ENCODE data around the gene STK16.
"Not testable (repeated sequence)": the region's sequence is repeated elsewhere in the genome, so short reads cannot be mapped to it uniquely, and the experiment has no call there.

The STK16 gene

GRCh38 chr2:219252084-219252483 lies 6.8 kb downstream of the STK16 start:
- no peak overlapping the region for H3K4me3 ChIP-seq (ENCODE audit: control insufficient read depth, low read depth, low read length)
- DNase-seq (ENCODE audit: low read depth): no peak
- TF ChIP-seq CTCF (conservative IDR thresholded peaks at IDR 0.05; ENCODE audit: control insufficient read depth, insufficient read depth, low read depth, low read length): no peak

DNA sequence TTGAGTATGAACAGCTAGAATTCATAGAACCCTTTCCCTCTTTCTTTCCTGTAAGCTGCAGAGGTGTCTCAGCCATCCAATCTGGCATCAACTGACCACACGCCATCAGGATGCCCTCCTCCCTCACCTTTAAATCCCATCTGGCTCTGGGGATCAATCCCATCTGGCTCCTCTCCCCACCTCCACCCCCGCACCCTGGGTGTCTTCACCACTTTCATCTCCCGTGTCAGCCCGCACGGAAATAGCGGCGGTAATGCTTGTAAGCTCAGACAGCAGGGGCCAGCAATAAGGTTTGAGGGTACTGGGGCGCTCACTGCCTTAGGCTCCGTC lies 7.3 kb downstream of the STK16 start:
- peak overlapping the region; percentile 44 for H3K4me3 ChIP-seq (ENCODE audit: control insufficient read depth, low read depth, low read length)
- no peak for DNase-seq (ENCODE audit: low read depth)
- no peak for TF ChIP-seq CTCF (conservative IDR thresholded peaks at IDR 0.05; ENCODE audit: control insufficient read depth, insufficient read depth, low read depth, low read length)

GRCh38 chr2:219252900-219253752 lies 7.8 kb downstream of the STK16 start, which contains the start of gene TUBA4B:
Gene TUBA4B, plus strand, starts transcription at chr2:219253243. Its CDS starts 165 bp downstream, at chr2:219253408.
- DNase-seq (ENCODE audit: low read depth): no peak
- H3K4me3 ChIP-seq (ENCODE audit: control insufficient read depth, low read depth, low read length): peak within 1 kb of the TSS; percentile 44
- TF ChIP-seq CTCF (conservative IDR thresholded peaks at IDR 0.05; ENCODE audit: control insufficient read depth, insufficient read depth, low read depth, low read length): no peak

GRCh38 chr2:219253753-219254589 lies 8.7 kb downstream of the STK16 start, which contains the start of gene TUBA4A:
Gene TUBA4A, minus strand, starts transcription at chr2:219253918. Its CDS starts 60 bp downstream, at chr2:219253858.
- TF ChIP-seq CTCF (conservative IDR thresholded peaks at IDR 0.05; ENCODE audit: control insufficient read depth, insufficient read depth, low read depth, low read length): no peak
- H3K4me3 ChIP-seq (ENCODE audit: control insufficient read depth, low read depth, low read length): peak within 1 kb of the TSS; percentile 44
- DNase-seq (ENCODE audit: low read depth): peak; percentile 35

DNA sequence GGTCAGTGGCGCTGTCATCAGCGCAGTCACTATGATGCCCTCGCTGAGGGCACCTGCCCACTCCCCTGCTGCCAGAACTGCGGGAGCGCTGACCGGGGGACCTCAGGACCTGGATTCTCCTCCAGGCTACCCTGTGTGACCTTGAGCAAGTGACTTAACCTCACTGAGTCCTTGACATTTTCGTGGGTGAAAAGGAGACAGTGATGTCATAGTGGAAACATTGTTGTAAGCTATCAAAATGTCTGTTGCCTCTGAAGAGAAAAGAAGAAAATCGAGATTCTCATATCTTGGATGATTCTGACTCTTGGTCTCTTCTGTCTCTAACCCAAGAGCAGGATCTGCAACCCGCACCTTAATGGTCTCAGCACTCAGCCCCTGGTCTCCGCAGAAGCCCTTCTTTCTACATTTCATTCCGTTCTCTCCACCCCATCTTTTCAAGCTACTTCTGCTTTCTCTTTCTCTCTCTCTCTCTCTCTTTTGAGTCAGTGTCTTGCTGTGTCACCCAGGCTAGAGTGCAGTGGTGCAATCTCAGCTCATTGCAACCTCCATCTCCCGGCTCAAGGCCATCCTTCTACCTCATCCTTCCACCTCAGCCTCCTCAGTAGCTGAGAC lies 9.4 kb downstream of the STK16 start:
- no peak for TF ChIP-seq CTCF (conservative IDR thresholded peaks at IDR 0.05; ENCODE audit: control insufficient read depth, insufficient read depth, low read depth, low read length)
- DNase-seq (ENCODE audit: low read depth): no peak
- no peak overlapping the region for H3K4me3 ChIP-seq (ENCODE audit: control insufficient read depth, low read depth, low read length)

DNA sequence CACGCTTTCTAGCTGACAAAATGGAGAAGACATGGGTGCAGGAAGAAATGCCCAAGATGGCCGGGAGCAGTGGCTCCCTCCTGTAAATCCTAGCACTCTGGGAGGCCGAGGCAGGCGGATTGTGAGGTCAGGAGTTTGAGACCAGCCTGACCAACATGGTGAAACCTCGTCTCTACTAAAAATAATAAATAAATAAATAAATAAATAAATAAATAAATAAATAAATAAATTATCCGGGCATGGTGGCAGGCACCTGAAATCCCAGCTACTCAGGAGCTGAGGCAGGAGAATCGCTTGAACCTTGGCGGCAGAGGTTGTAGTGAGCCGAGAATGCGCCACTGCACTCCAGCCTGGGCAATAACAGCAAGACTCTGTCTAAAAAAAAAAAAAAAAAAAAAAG lies 13.7 kb downstream of the STK16 start:
- H3K4me3 ChIP-seq (ENCODE audit: control insufficient read depth, low read depth, low read length); DNase-seq (ENCODE audit: low read depth): not testable (repeated sequence)
